ENCODE measurements around the gene TRAF6. TPM values are rescaled to one million over a fixed set of nuclear protein-coding genes. Genes with fewer than 3 reads are reported as not detected.

TRAF6 gene
- total RNA-seq, 3 donors from 2014 or later = 11.5 to 19.9 (median 16.8) TPM

- H3K4me1 ChIP-seq = peaks cover 0 to 4% of the 10 kb centered on the region in 2 donors
- intact Hi-C loops (cut with DNase I; ENCODE audit: low total_unique reads) = no loop called here
- peak overlapping the region in 1 of 2 donors; percentile 20 for H3K27ac ChIP-seq
- peaks cover 0 to 2% of the 10 kb centered on the region in 2 donors for H3K9me3 ChIP-seq
- no peaks in the 10 kb centered on the region for H3K36me3 ChIP-seq
- no peak for DNase-seq (ENCODE audit: low spot score in 2 of 2)
- H3K27me3 ChIP-seq = no peaks in the 10 kb centered on the region
- TF ChIP-seq POLR2A (IDR thresholded peaks at IDR 0.05) = no peak
- no peak for TF ChIP-seq CTCF (IDR thresholded peaks at IDR 0.05)
- no peak for TF ChIP-seq POLR2AphosphoS5 (IDR thresholded peaks at IDR 0.05)
- peak overlapping the region; percentile 79 to 98 (median 93) for H3K4me3 ChIP-seq
These were observed 1.3 kb downstream of the TRAF6 start for GRCh38 chr11:36508743-36509142.

DNA sequence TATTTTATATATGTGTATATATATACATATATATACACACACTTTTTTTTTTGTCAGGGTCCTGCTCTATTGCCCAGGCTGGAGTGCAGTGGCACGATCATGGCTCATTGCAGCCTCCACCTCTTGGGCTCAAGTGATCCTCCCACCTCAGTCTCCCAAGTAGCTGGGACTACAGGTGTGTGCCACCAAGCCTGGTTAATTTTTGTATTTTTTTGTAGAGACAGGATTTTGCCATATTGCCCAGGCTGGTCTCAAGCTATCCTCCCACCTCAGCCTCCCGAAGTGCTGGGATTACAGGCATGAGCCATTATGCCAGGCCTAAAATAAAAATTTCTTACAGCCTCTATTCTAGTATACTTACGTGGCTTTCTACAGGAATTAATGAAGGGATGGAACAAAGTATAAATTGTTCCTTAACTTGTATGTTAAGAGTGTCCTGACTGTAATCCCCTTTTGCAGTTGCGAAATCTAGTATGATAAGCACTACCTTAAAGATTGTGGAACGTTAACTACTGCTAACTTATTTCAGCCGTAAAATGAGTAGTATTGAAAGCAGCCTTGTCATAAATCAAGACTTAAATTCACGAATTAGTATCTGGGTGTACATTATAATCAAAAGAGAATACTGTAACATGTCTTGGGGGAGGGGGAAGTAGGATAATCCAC, 2.1 kb downstream of the TRAF6 start:
- DNase-seq (ENCODE audit: low spot score in 2 of 2) = no peak
- intact Hi-C loops (cut with DNase I; ENCODE audit: low total_unique reads) = no loop called here
- TF ChIP-seq POLR2AphosphoS5 (IDR thresholded peaks at IDR 0.05) = no peak
- TF ChIP-seq CTCF (IDR thresholded peaks at IDR 0.05) = no peak
- TF ChIP-seq POLR2A (IDR thresholded peaks at IDR 0.05) = no peak
- Histone ChIP-seq H3K36me3 (no peaks in the 10 kb centered on the region), H3K4me3 (peak overlapping the region in 1 of 3 donors; percentile 93), H3K9me3 (no peaks in the 10 kb centered on the region), H3K27me3 (no peaks in the 10 kb centered on the region), H3K4me1 (peaks cover 0 to 4% of the 10 kb centered on the region in 2 donors), H3K27ac (peak overlapping the region; percentile 20)

DNA sequence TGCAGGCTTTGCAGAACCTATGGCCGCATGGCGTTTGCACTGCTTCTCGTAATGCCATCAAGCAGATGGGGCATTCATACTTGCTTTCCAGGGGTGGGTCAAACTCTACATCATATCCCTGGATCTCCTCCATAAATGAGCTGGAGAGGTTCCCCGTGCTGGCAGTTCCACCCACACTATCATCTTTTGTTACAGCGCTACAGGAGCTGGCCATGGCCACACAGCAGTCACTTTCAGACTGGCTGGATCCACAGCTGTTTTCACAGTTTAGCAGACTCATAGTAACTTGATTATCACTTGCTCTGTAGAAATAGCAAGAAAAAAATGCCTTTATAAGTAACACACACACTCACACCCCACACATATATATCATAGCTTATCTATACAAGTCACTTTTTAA, 8.8 kb downstream of the TRAF6 start:
- Histone ChIP-seq H3K27me3 (no peaks in the 10 kb centered on the region), H3K4me1 (no peaks in the 10 kb centered on the region), H3K4me3 (no peak overlapping the region), H3K36me3 (no peaks in the 10 kb centered on the region), H3K27ac (no peak overlapping the region), H3K9me3 (no peaks in the 10 kb centered on the region)
- DNase-seq (ENCODE audit: low spot score in 2 of 2) = no peak
- intact Hi-C loops (cut with DNase I; ENCODE audit: low total_unique reads) = no loop called here
- TF ChIP-seq POLR2AphosphoS5 (IDR thresholded peaks at IDR 0.05) = no peak
- TF ChIP-seq CTCF (IDR thresholded peaks at IDR 0.05) = no peak
- TF ChIP-seq POLR2A (IDR thresholded peaks at IDR 0.05) = no peak

DNA sequence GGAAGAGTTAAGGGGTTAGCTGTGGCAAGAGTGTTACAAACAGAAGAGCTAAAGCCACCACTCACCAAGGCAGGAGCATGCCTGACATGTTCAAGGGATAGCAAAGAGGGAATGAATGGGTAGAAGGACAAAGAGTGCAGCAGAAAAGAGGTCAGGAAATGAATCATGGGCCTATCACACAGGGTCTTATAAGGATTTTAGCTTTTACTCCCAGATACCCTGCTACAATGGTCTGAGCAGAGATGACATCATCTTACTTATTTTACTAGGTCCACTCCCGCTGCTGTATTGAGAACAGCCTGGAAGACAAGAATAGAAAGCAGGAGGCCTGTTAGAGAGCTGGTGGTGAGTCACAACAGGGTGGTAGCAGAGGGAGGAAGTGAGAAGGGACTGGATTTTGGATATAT, 9.8 kb downstream of the TRAF6 start:
- Histone ChIP-seq H3K27ac (no peak overlapping the region), H3K36me3 (no peaks in the 10 kb centered on the region), H3K4me3 (no peak overlapping the region), H3K4me1 (no peaks in the 10 kb centered on the region), H3K9me3 (no peaks in the 10 kb centered on the region), H3K27me3 (no peaks in the 10 kb centered on the region)
- intact Hi-C loops (cut with DNase I; ENCODE audit: low total_unique reads) = no loop called here
- DNase-seq (ENCODE audit: low spot score in 2 of 2) = no peak
- no peak for TF ChIP-seq CTCF (IDR thresholded peaks at IDR 0.05)
- TF ChIP-seq POLR2AphosphoS5 (IDR thresholded peaks at IDR 0.05) = no peak
- TF ChIP-seq POLR2A (IDR thresholded peaks at IDR 0.05) = no peak

DNA sequence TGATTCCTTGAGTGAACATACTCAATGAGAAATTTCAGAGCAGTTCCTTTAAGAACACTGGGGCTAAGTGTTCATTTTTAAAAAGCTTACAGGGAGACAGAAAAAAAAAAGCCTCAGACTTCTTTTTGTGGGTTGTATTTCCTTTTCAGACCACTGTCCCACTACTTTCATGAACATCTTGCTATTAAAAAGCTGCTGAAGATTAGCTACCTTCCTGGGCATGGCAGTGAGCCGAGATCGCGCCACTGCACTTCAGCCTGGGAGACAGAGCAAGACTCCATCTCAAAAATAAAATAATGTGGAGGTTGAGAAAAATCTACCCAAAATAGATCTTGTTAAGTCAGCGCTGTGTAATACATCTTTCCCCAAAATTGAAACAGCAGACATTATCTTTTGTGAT, 10.8 kb downstream of the TRAF6 start:
- Histone ChIP-seq H3K36me3 (no peaks in the 10 kb centered on the region), H3K4me3 (no peak overlapping the region), H3K27ac (no peak overlapping the region), H3K27me3 (no peaks in the 10 kb centered on the region), H3K4me1 (no peaks in the 10 kb centered on the region), H3K9me3 (no peaks in the 10 kb centered on the region)
- no peak for TF ChIP-seq POLR2AphosphoS5 (IDR thresholded peaks at IDR 0.05)
- no peak for TF ChIP-seq CTCF (IDR thresholded peaks at IDR 0.05)
- TF ChIP-seq POLR2A (IDR thresholded peaks at IDR 0.05) = no peak
- DNase-seq (ENCODE audit: low spot score in 2 of 2) = no peak
- intact Hi-C loops (cut with DNase I; ENCODE audit: low total_unique reads) = no loop called here

Measured in breast epithelium (tissue), 4 donors.